KMS-11 (cell line): ENCODE measurements around the gene PRAMEF18.
"Not testable (repeated sequence)": the region's sequence is repeated elsewhere in the genome, so short reads cannot be mapped to it uniquely, and the experiment has no call there.

ENCODE experiments used
- H2AFZ ChIP-seq: fragments of 200-600 bp; sonication (generic); 2 replicates; pipeline ENCODE4 v1.6.1; 2016; ENCODE audit warnings: antibody characterized with exemption, mixed run types, low read depth
- H3K27ac ChIP-seq: fragments of 200-600 bp; sonication (generic); 2 replicates; pipeline ENCODE4 v1.6.1; 2016; ENCODE audit warnings: mild to moderate bottlenecking, mixed run types
- H3K27me3 ChIP-seq: fragments of 200-600 bp; sonication (generic); 2 replicates; pipeline ENCODE4 v1.6.1; 2017; ENCODE audit warnings: mild to moderate bottlenecking, low read depth, mixed run types, moderate library complexity; ENCODE audit not compliant: insufficient read depth
- H3K36me3 ChIP-seq: fragments of 200-600 bp; sonication (generic); 2 replicates; pipeline ENCODE4 v1.6.1; 2017; ENCODE audit warnings: mild to moderate bottlenecking, mixed run types; ENCODE audit not compliant: insufficient read depth
- H3K4me1 ChIP-seq: fragments of 200-600 bp; sonication (generic); 2 replicates; pipeline ENCODE4 v1.6.1; 2016; ENCODE audit warnings: mild to moderate bottlenecking, low read depth, mixed run types; ENCODE audit not compliant: poor library complexity, severe bottlenecking
- H3K4me2 ChIP-seq: fragments of 200-600 bp; sonication (generic); 2 replicates; pipeline ENCODE4 v1.7.0; 2016; ENCODE audit warnings: mild to moderate bottlenecking, mixed run types
- H3K4me3 ChIP-seq: fragments of 200-600 bp; sonication (generic); IDR thresholded peaks from 2 replicates; pipeline ENCODE4 v1.6.1; 2017; ENCODE audit warnings: low read depth, low read length, mixed read lengths; ENCODE audit not compliant: insufficient read depth
- H3K79me2 ChIP-seq: fragments of 200-600 bp; sonication (generic); 2 replicates; pipeline ENCODE4 v1.6.1; 2016; ENCODE audit warnings: low read depth, mixed run types; ENCODE audit not compliant: insufficient read depth
- H3K9ac ChIP-seq: fragments of 200-600 bp; sonication (generic); 2 replicates; pipeline ENCODE4 v1.6.1; 2016; ENCODE audit warnings: mild to moderate bottlenecking, mixed run types
- H4K20me1 ChIP-seq: fragments of 200-600 bp; sonication (generic); 2 replicates; pipeline ENCODE4 v1.6.1; 2016; ENCODE audit warnings: mild to moderate bottlenecking, mixed run types; ENCODE audit not compliant: insufficient read depth
- CTCF ChIP-seq: fragments of 200-600 bp; sonication (generic); conservative IDR thresholded peaks from 2 replicates; pipeline ENCODE4 v1.6.1; 2017; ENCODE audit warnings: low read depth, mild to moderate bottlenecking, antibody characterized with exemption, low read length, moderate library complexity, mixed read lengths

PRAMEF18 gene

GRCh38 chr1:13224480-13225060, 1.4 kb downstream of the PRAMEF18 start:
- Histone ChIP-seq H3K27me3 (no peaks in the 10 kb centered on the region), H2AFZ (no peak overlapping the region), H3K4me1 (no peaks in the 10 kb centered on the region), H4K20me1 (no peaks in the 10 kb centered on the region), H3K36me3 (no peaks in the 10 kb centered on the region), H3K27ac (no peak overlapping the region), H3K4me3 (no peak overlapping the region), H3K9ac (no peak overlapping the region), H3K4me2 (no peak overlapping the region), H3K79me2 (no peaks in the 10 kb centered on the region)
- no peak for TF ChIP-seq CTCF

DNA sequence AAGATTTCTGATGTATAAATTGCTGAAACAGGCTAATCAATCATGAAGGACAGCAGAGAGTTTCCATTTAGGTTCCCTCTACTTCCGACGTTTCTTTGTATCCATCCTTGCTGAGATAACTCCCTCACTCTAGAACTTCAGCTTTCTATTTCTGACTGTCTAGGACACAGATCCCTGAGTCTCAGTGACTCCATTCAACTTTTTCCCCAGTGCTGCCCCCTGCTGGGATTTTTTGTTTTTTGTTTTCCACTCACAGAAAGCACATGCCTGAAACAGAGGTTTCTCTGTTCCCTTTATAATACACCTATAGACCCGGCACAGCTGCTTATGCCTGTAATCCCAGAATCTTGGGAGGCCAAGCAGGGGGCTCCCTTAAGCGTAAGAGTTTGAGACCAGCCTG, 3.2 kb downstream of the PRAMEF18 start:
- H2AFZ ChIP-seq, H3K9ac ChIP-seq, H4K20me1 ChIP-seq, H3K4me1 ChIP-seq, H3K27me3 ChIP-seq, H3K4me3 ChIP-seq, H3K36me3 ChIP-seq, H3K27ac ChIP-seq, H3K79me2 ChIP-seq, H3K4me2 ChIP-seq: not testable (repeated sequence)

DNA sequence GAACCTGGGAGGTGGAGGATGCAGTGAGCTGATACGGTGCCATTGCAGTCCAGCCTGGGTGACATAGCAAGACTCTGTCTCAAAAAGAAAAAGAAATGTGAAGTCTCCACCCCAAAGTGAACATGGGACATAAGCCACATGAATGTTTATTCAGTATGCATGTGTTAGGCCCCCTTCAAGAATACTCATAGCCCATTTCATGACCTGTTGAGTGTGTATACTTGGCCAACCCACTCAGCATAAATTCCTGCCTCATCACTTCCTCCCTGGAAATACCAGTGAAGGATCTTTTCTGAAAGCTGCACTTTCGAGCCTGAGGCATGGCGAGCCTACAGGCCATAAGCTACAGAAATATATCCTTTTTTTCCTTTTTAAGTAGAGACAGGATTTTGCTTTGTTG, 6.8 kb downstream of the PRAMEF18 start:
- H3K4me3 ChIP-seq, H4K20me1 ChIP-seq, H3K4me1 ChIP-seq: not testable (repeated sequence)

DNA sequence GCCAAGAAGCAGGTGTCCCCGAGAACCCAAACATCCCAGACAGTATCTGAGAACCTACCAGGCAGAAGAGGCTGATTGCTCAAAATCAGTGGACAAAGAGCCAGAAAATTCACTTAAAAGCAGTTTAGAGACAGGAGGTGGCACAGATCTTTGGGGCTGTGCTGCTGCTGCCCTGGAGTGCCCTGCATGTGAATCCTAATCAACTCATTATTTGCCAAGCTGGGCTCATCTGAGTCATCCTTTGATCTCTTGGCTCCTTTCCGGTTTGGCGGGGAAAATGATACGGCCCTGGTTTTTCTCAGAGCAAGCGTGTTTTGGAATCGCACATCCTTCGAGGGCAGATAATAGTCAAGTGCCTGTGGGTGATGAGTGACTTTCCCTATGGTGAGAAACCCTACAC, 9.3 kb downstream of the PRAMEF18 start:
- not testable (repeated sequence) for H3K4me3 ChIP-seq, H3K4me1 ChIP-seq, H3K27ac ChIP-seq, H2AFZ ChIP-seq, H3K4me2 ChIP-seq, H3K79me2 ChIP-seq, H3K36me3 ChIP-seq, H3K9ac ChIP-seq, H3K27me3 ChIP-seq, H4K20me1 ChIP-seq

More for the DNA sequence above, 6.8 kb downstream of the PRAMEF18 start:
- not testable (repeated sequence) for H3K27ac ChIP-seq, H2AFZ ChIP-seq, H3K9ac ChIP-seq, H3K27me3 ChIP-seq, H3K36me3 ChIP-seq, H3K79me2 ChIP-seq, H3K4me2 ChIP-seq

GRCh38 chr1:13208712-13209111, 17.2 kb downstream of the PRAMEF18 start:
- H3K27ac ChIP-seq, H3K4me1 ChIP-seq, H4K20me1 ChIP-seq, H3K9ac ChIP-seq, H2AFZ ChIP-seq, H3K4me2 ChIP-seq, H3K4me3 ChIP-seq, H3K36me3 ChIP-seq, H3K79me2 ChIP-seq, H3K27me3 ChIP-seq: not testable (repeated sequence)

- H3K9ac ChIP-seq, H3K4me2 ChIP-seq, H3K79me2 ChIP-seq, H3K36me3 ChIP-seq, H3K27me3 ChIP-seq, H3K27ac ChIP-seq, H3K4me1 ChIP-seq, H4K20me1 ChIP-seq, H3K4me3 ChIP-seq, H2AFZ ChIP-seq: not testable (repeated sequence)
Observed at GRCh38 chr1:13201309-13201708, 24.6 kb downstream of the PRAMEF18 start, which contains the start of gene PRAMEF13. TSS of gene PRAMEF13 (minus strand) at chr1:13201409. CDS start at chr1:13199589, 1,820 bp downstream.
